ENCODE data around the gene DCLRE1C.

The DCLRE1C gene

DNA sequence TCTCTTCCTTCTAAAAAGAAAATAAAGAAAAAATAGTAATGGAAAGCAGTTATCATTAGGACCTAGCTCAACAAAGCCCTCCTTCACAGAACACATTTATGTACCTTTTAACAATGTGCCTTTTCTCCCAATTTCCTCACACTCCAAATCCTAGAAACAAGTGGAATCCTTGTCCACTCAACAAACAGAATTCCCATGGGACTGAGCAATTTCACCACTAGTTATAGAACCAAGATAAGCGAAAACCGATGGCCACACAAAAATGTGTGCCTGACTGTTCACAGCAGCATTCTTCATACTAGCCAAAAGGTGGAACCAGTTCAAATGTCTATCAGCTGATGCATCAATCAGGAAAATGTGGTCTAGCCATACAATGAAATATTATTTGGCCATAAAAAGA is 17.3 kb downstream of the DCLRE1C start:
- no peak overlapping the region for H3K9ac ChIP-seq

GRCh38 chr10:14930610-14931009 is 23.3 kb downstream of the DCLRE1C start:
- Histone ChIP-seq H3K9ac (no peak overlapping the region), H3K27me3 (ENCODE audit: control insufficient read depth, insufficient read depth, low read length) (no peaks in the 10 kb centered on the region), H3K79me2 (no peaks in the 10 kb centered on the region), H3K4me3 (ENCODE audit: low read depth, low read length) (no peak overlapping the region), H3K36me3 (ENCODE audit: control insufficient read depth, insufficient read depth, low read length) (no peaks in the 10 kb centered on the region), H3K27ac (no peak overlapping the region), H3K4me2 (ENCODE audit: low read length) (no peak overlapping the region), H3K9me3 (ENCODE audit: control insufficient read depth, low read length) (no peaks in the 10 kb centered on the region), H2AFZ (no peak overlapping the region), H3K4me1 (no peaks in the 10 kb centered on the region)
- TF ChIP-seq CTCF (IDR thresholded peaks at IDR 0.05): no peak

More for the DNA sequence above, 17.3 kb downstream of the DCLRE1C start:
- Histone ChIP-seq H3K27me3 (ENCODE audit: control insufficient read depth, insufficient read depth, low read length) (no peaks in the 10 kb centered on the region), H3K79me2 (no peaks in the 10 kb centered on the region), H3K4me1 (no peaks in the 10 kb centered on the region), H3K4me3 (ENCODE audit: low read depth, low read length) (no peak overlapping the region), H2AFZ (no peak overlapping the region), H3K4me2 (ENCODE audit: low read length) (no peak overlapping the region), H3K9me3 (ENCODE audit: control insufficient read depth, low read length) (no peaks in the 10 kb centered on the region), H3K36me3 (ENCODE audit: control insufficient read depth, insufficient read depth, low read length) (no peaks in the 10 kb centered on the region), H3K27ac (no peak overlapping the region)
- TF ChIP-seq CTCF (IDR thresholded peaks at IDR 0.05): no peak

GRCh38 chr10:14926722-14927416 is 27.0 kb downstream of the DCLRE1C start:
- Histone ChIP-seq H3K27ac (no peak overlapping the region), H3K4me1 (no peaks in the 10 kb centered on the region), H3K79me2 (no peaks in the 10 kb centered on the region), H2AFZ (no peak overlapping the region), H3K4me2 (ENCODE audit: low read length) (no peak overlapping the region), H3K4me3 (ENCODE audit: low read depth, low read length) (no peak overlapping the region), H3K27me3 (ENCODE audit: control insufficient read depth, insufficient read depth, low read length) (no peaks in the 10 kb centered on the region), H3K9me3 (ENCODE audit: control insufficient read depth, low read length) (no peaks in the 10 kb centered on the region), H3K36me3 (ENCODE audit: control insufficient read depth, insufficient read depth, low read length) (no peaks in the 10 kb centered on the region), H3K9ac (no peak overlapping the region)
- no peak for TF ChIP-seq CTCF (IDR thresholded peaks at IDR 0.05)

DNA sequence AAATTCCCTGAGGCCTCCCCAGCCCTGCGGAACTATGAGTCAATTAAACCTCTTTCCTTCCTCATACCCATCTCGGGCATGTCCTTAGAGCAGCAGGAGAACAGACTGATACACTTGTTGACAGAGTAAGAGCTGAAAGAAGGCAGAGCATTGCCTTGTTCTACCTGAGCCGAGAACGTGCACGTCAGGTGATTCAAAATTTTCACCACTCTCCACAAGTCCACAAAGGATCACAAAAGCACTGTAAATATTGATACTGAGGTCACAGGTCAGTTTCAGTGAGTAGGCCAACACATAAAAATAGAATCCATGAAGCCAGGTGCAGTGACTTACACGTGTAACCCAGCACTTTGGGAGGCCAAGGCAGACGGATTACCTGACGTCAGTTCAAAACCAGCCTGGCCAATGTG is 27.8 kb downstream of the DCLRE1C start:
- H3K9me3 ChIP-seq (ENCODE audit: control insufficient read depth, low read length): no peaks in the 10 kb centered on the region
- no peak overlapping the region for H3K4me2 ChIP-seq (ENCODE audit: low read length)
- no peak overlapping the region for H3K4me3 ChIP-seq (ENCODE audit: low read depth, low read length)
- H3K27me3 ChIP-seq (ENCODE audit: control insufficient read depth, insufficient read depth, low read length): no peaks in the 10 kb centered on the region
- H3K27ac ChIP-seq: no peak overlapping the region
- no peak overlapping the region for H2AFZ ChIP-seq
- TF ChIP-seq CTCF (IDR thresholded peaks at IDR 0.05): no peak
- no peak overlapping the region for H3K9ac ChIP-seq
- no peaks in the 10 kb centered on the region for H3K4me1 ChIP-seq
- H3K79me2 ChIP-seq: no peaks in the 10 kb centered on the region
- no peaks in the 10 kb centered on the region for H3K36me3 ChIP-seq (ENCODE audit: control insufficient read depth, insufficient read depth, low read length)

DNA sequence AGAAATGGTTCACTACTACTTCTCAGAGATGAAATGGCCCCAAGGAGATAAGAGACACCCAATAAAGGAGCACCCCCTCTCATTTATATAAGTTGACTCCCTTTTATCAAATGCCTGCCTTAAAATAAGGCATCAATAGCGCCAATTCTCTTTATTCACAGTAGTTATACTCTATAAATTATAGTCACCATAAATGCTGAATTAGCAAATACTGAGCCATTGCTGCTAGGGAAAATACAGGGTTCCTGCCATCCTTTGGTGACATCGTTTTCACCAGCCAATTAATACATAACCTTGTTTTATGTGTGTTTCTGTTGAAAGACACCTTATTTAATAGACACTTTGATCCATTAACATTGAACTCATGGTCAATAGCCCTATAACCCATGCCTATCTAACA is 28.6 kb downstream of the DCLRE1C start:
- Histone ChIP-seq H3K4me1 (no peaks in the 10 kb centered on the region), H2AFZ (no peak overlapping the region), H3K4me2 (ENCODE audit: low read length) (no peak overlapping the region), H3K36me3 (ENCODE audit: control insufficient read depth, insufficient read depth, low read length) (no peaks in the 10 kb centered on the region), H3K9ac (no peak overlapping the region), H3K27ac (no peak overlapping the region), H3K4me3 (ENCODE audit: low read depth, low read length) (no peak overlapping the region), H3K27me3 (ENCODE audit: control insufficient read depth, insufficient read depth, low read length) (no peaks in the 10 kb centered on the region), H3K79me2 (no peaks in the 10 kb centered on the region), H3K9me3 (ENCODE audit: control insufficient read depth, low read length) (no peaks in the 10 kb centered on the region)
- no peak for TF ChIP-seq CTCF (IDR thresholded peaks at IDR 0.05)
